Measurements from ENCODE around the gene ST6GALNAC3.

ST6GALNAC3 gene

GRCh38 chr1:76503100-76503499 is 428.6 kb downstream of the ST6GALNAC3 start:
- no peak overlapping the region for H3K4me3 ChIP-seq (ENCODE audit: control insufficient read depth, low read depth, low read length)
- DNase-seq (ENCODE audit: low read depth): no peak
- TF ChIP-seq CTCF (IDR thresholded peaks at IDR 0.05; ENCODE audit: control insufficient read depth, insufficient read depth, low read depth, low read length, missing control alignments): no peak

GRCh38 chr1:76503736-76504135 is 429.2 kb downstream of the ST6GALNAC3 start:
- H3K4me3 ChIP-seq (ENCODE audit: control insufficient read depth, low read depth, low read length): no peak overlapping the region
- DNase-seq (ENCODE audit: low read depth): no peak
- TF ChIP-seq CTCF (IDR thresholded peaks at IDR 0.05; ENCODE audit: control insufficient read depth, insufficient read depth, low read depth, low read length, missing control alignments): no peak

GRCh38 chr1:76507376-76507775 is 432.8 kb downstream of the ST6GALNAC3 start:
- no peak overlapping the region for H3K4me3 ChIP-seq (ENCODE audit: control insufficient read depth, low read depth, low read length)
- no peak for TF ChIP-seq CTCF (IDR thresholded peaks at IDR 0.05; ENCODE audit: control insufficient read depth, insufficient read depth, low read depth, low read length, missing control alignments)

GRCh38 chr1:76508871-76509270 is 434.3 kb downstream of the ST6GALNAC3 start:
- no peak overlapping the region for H3K4me3 ChIP-seq (ENCODE audit: control insufficient read depth, low read depth, low read length)
- DNase-seq (ENCODE audit: low read depth): no peak
- no peak for TF ChIP-seq CTCF (IDR thresholded peaks at IDR 0.05; ENCODE audit: control insufficient read depth, insufficient read depth, low read depth, low read length, missing control alignments)

More at GRCh38 chr1:76507376-76507775, 432.8 kb downstream of the ST6GALNAC3 start:
- DNase-seq (ENCODE audit: low read depth): no peak

GRCh38 chr1:76510672-76511557 is 436.4 kb downstream of the ST6GALNAC3 start:
- TF ChIP-seq CTCF (IDR thresholded peaks at IDR 0.05; ENCODE audit: control insufficient read depth, insufficient read depth, low read depth, low read length, missing control alignments): no peak
- no peak for DNase-seq (ENCODE audit: low read depth)
- H3K4me3 ChIP-seq (ENCODE audit: control insufficient read depth, low read depth, low read length): no peak overlapping the region

- DNase-seq (ENCODE audit: low read depth): no peak
- H3K4me3 ChIP-seq (ENCODE audit: control insufficient read depth, low read depth, low read length): no peak overlapping the region
- TF ChIP-seq CTCF (IDR thresholded peaks at IDR 0.05; ENCODE audit: control insufficient read depth, insufficient read depth, low read depth, low read length, missing control alignments): no peak
Observed at GRCh38 chr1:76511558-76512179, 437.1 kb downstream of the ST6GALNAC3 start.
